HG02678 (cell line): ENCODE measurements around the gene CDC14B.

Experiments used
- ATAC-seq: cut with Tn5 transposase; IDR thresholded peaks from one replicate; pipeline ENCODE4 v1.9.1; 2021; ENCODE audit warnings: mild to moderate bottlenecking, moderate library complexity; ENCODE audit not compliant: unreplicated experiment

CDC14B gene

DNA sequence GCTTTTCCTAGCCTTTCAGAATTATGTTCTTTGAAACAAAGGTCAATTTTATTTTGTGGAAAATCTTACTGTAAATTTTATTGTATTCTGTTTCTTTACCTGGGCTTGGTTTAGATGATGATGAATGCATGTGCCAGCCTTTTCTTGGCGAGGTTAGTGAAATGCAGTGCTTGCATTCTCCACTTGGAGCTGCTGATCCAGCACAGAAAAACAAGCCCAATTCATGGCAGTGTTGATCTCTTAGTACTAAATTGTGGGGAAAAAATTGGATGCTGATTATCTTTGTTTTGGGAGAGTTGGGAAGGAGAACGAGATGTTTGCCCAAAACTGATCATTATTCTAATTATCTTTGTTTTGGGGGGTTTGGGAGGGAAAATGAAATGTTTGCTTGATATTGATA lies 166.0 kb downstream of the CDC14B start:
- no peak for ATAC-seq

- no peak for ATAC-seq
Observed at GRCh38 chr9:96450613-96451528, 168.8 kb downstream of the CDC14B start.
